OCI-LY7 (cell line): ENCODE measurements around the gene STK38L. TPM values are rescaled to one million over a fixed set of nuclear protein-coding genes. Genes with fewer than 3 reads are reported as not detected.

Experiments used
- BruUV-seq: library from RNA; stranded (reverse); fragments of 400-500 nt; replicated peaks from 2 replicates; lab custom pipeline; 2021; lab: Mats Ljungman, UMichigan
- CTCF ChIA-PET: fragments of 300-600 bp; sonication (Branson Sonifier 250); formaldehyde crosslinking; loops from one replicate; lab custom pipeline; 2022; ENCODE audit warnings: antibody characterized with exemption; ENCODE audit not compliant: unreplicated experiment; lab: Charles Lee
- POLR2A ChIA-PET: fragments of 300-600 bp; sonication (Branson Sonifier 250); formaldehyde crosslinking; loops from one replicate; lab custom pipeline; 2022; ENCODE audit warnings: antibody characterized with exemption; lab: Charles Lee
- DNase-seq: peaks from one replicate; pipeline ENCODE4 v3.0.0-alpha.2; 2015; ENCODE audit warnings: low spot score
- H2AFZ ChIP-seq: fragments of 200-600 bp; sonication (generic), shearing (Covaris generic); 2 replicates; pipeline ENCODE4 v1.6.1; 2014; ENCODE audit warnings: mild to moderate bottlenecking, antibody characterized with exemption, low read length, moderate library complexity
- H3K27ac ChIP-seq: fragments of 200-600 bp; sonication (generic); 2 replicates; pipeline ENCODE4 v1.5.1; 2014; ENCODE audit warnings: mixed run types, low read depth, mild to moderate bottlenecking, moderate library complexity, low read length, inconsistent platforms; ENCODE audit not compliant: poor library complexity, severe bottlenecking
- H3K36me3 ChIP-seq: fragments of 200-600 bp; sonication (generic); 2 replicates; pipeline ENCODE4 v1.6.1; 2014; ENCODE audit warnings: mild to moderate bottlenecking, antibody characterized with exemption, low read length, moderate library complexity, mixed read lengths; ENCODE audit not compliant: insufficient read depth
- H3K4me1 ChIP-seq: fragments of 200-600 bp; sonication (generic); 2 replicates; pipeline ENCODE4 v1.5.1; 2014; ENCODE audit warnings: mild to moderate bottlenecking, low read length; ENCODE audit not compliant: insufficient read depth, poor library complexity, severe bottlenecking
- H3K4me2 ChIP-seq: fragments of 200-600 bp; sonication (generic); 2 replicates; pipeline ENCODE4 v1.6.1; 2014; ENCODE audit warnings: mild to moderate bottlenecking, low read length
- H3K4me3 ChIP-seq: fragments of 200-600 bp; sonication (generic); 2 replicates; pipeline ENCODE4 v1.5.1; 2014; ENCODE audit warnings: mild to moderate bottlenecking, low read depth, low read length; ENCODE audit not compliant: poor library complexity, severe bottlenecking
- H3K79me2 ChIP-seq: fragments of 200-600 bp; sonication (generic); 2 replicates; pipeline ENCODE4 v1.6.1; 2016; ENCODE audit warnings: low read depth, mild to moderate bottlenecking, low read length, moderate library complexity, mixed read lengths; ENCODE audit not compliant: insufficient read depth
- H3K9me2 ChIP-seq: fragments of 200-600 bp; sonication (generic); 2 replicates; pipeline ENCODE4 v1.6.1; 2016; ENCODE audit warnings: mild to moderate bottlenecking, low read length, mixed read lengths; ENCODE audit not compliant: insufficient read depth
- H3K9me3 ChIP-seq: fragments of 200-600 bp; sonication (generic); 2 replicates; pipeline ENCODE4 v1.6.1; 2014; ENCODE audit warnings: mild to moderate bottlenecking, mixed run types, low read length, mixed read lengths
- H4K20me1 ChIP-seq: fragments of 200-600 bp; sonication (generic); 2 replicates; pipeline ENCODE4 v1.6.1; 2014; ENCODE audit warnings: mild to moderate bottlenecking, antibody characterized with exemption, low read length, moderate library complexity, mixed read lengths; ENCODE audit not compliant: insufficient read depth
- CTCF ChIP-seq: fragments of 200-600 bp; sonication (generic); conservative IDR thresholded peaks from 2 replicates; pipeline ENCODE4 v1.5.1; 2014; ENCODE audit warnings: mild to moderate bottlenecking, antibody characterized with exemption, low read length, moderate library complexity, mixed read lengths
- EZH2phosphoT487 ChIP-seq: fragments of 200-600 bp; sonication (generic); IDR thresholded peaks from 2 replicates; pipeline ENCODE4 v1.6.1; 2018; ENCODE audit warnings: low read depth, borderline replicate concordance, mild to moderate bottlenecking, mixed run types, antibody characterized with exemption, low read length, moderate library complexity, mixed read lengths
- intact Hi-C: fragments of 100-400 bp; cut with micrococcal nuclease; formaldehyde crosslinking; loops from one replicate; pipeline ENCODE4 v1.10.0; 2022; ENCODE audit not compliant: unreplicated experiment
- total RNA-seq, 2 experiments: library from RNA; depleted of rRNA in 1 of 2; stranded (reverse); fragments of >200 nt in 1 of 2; shearing (Covaris generic) in 1 of 2; gene quantifications; 2 replicates each; pipeline ENCODE4 v1.2.3, GENCODE V29; 2014 to 2022

Gene STK38L
- total RNA-seq, 2 experiments from 2014 or later = 15.2 to 29.9 TPM

DNA sequence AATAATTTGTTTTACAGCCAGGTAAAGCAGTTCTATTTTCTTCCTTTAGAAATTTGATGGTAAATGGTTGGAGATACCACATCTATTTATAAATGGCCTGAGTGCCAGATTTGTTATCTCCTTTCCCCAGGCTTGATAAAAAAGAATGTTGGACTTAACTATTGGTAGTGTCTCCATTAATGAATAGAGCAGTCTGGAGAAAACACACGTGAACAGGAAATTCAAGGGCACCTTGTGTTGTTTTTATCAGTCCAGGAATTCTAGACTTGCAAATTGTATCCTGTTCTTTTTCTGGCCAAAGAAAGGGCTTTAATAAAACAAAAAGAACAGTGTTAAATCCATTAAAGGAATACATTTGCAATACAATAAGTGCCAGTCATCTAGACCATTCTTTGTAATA lies 47.8 kb downstream of the STK38L start:
- H3K9me2 ChIP-seq = no peaks in the 10 kb centered on the region
- H3K9me3 ChIP-seq = no peaks in the 10 kb centered on the region
- POLR2A ChIA-PET = interaction anchor here (0.6 to 0.7 kb wide), 3 partner anchors 13 to 510 kb away, joined by 3 to 4 read pairs (median 3); no protein-coding TSS in a partner anchor
- CTCF ChIA-PET = no interaction called here
- H3K36me3 ChIP-seq = no peaks in the 10 kb centered on the region
- no peak overlapping the region for H3K4me2 ChIP-seq
- H3K79me2 ChIP-seq = no peaks in the 10 kb centered on the region
- H4K20me1 ChIP-seq = no peaks in the 10 kb centered on the region; the same call in 1 of the 2 replicates
- intact Hi-C loops = no loop called here
- H3K27ac ChIP-seq = no peak overlapping the region
- H2AFZ ChIP-seq = no peak overlapping the region
- BruUV-seq = no TSS peak
- no peaks in the 10 kb centered on the region for H3K4me1 ChIP-seq
- no peak for DNase-seq
- no peak for TF ChIP-seq CTCF
- TF ChIP-seq EZH2phosphoT487 = no peak
- no peak overlapping the region for H3K4me3 ChIP-seq

DNA sequence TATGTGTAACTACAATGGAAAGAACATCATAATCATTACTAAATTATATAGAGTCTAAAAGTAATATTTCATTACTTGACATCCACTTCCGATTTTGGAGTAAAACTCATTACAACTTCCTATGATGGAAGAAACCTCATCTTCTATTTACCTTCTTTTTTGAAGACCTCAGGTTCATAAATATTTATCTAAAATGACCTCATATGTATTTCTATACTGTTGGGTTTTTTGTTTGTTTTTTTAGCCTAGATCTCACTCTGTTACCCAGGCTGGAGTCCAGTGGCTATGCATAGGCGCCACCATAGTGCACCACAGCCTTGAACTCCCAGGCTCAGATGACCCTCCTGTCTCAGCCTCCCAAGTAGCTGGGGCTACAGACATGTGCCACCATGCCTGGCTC lies 48.6 kb downstream of the STK38L start:
- Histone ChIP-seq H3K79me2 (no peaks in the 10 kb centered on the region), H4K20me1 (no peaks in the 10 kb centered on the region; the same call in 1 of the 2 replicates), H2AFZ (no peak overlapping the region), H3K9me2 (no peaks in the 10 kb centered on the region), H3K4me1 (no peaks in the 10 kb centered on the region), H3K36me3 (no peaks in the 10 kb centered on the region), H3K4me2 (no peak overlapping the region), H3K9me3 (no peaks in the 10 kb centered on the region), H3K27ac (no peak overlapping the region), H3K4me3 (no peak overlapping the region)
- DNase-seq = no peak
- no peak for TF ChIP-seq EZH2phosphoT487
- no peak for TF ChIP-seq CTCF
- ChIA-PET POLR2A (interaction anchor here (0.7 kb wide), 2 partner anchors 13 to 15 kb away, joined by 3 to 4 read pairs; no protein-coding TSS in a partner anchor), CTCF (no interaction called here)
- intact Hi-C loops = no loop called here
- BruUV-seq = no TSS peak

DNA sequence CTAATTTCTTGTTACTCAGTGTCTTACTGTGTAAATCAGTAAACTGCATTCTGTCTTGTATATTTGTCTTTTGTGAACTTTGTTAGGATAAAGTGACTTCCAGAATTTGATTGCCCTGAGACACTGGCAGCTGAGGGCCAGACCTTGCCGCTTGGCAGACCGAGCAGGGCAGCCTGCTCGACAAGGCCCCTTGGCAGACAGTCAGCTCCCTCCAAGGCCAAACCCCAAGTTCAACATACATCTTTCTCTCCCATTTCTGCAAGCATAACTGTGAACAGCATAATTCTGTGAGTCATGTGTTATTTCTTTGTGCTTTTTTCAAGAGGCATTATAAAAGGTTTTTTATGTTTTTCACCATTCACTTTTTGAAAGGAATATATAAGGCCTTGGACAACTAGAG lies 49.4 kb downstream of the STK38L start:
- ChIA-PET POLR2A (interaction anchor here (0.6 kb wide), 1 partner anchor 9 kb away, joined by 3 read pairs; no protein-coding TSS in a partner anchor), CTCF (no interaction called here)
- no TSS peak for BruUV-seq
- Histone ChIP-seq H3K4me1 (no peaks in the 10 kb centered on the region), H3K27ac (no peak overlapping the region), H4K20me1 (no peaks in the 10 kb centered on the region; the same call in 1 of the 2 replicates), H3K9me2 (no peaks in the 10 kb centered on the region), H3K9me3 (no peaks in the 10 kb centered on the region), H3K36me3 (no peaks in the 10 kb centered on the region), H2AFZ (no peak overlapping the region), H3K79me2 (no peaks in the 10 kb centered on the region), H3K4me2 (no peak overlapping the region), H3K4me3 (no peak overlapping the region)
- no peak for DNase-seq
- intact Hi-C loops = no loop called here
- no peak for TF ChIP-seq EZH2phosphoT487
- no peak for TF ChIP-seq CTCF
